Pancreas (tissue), 10 donors: ENCODE results near the gene PCAT6. TPM values are rescaled to one million over a fixed set of nuclear protein-coding genes. Genes with fewer than 3 reads are reported as not detected.

ENCODE experiments used
- ATAC-seq, 4 donors: fragments of 200-7000 bp; cut with Tn5 transposase; one replicate each; pipeline versions ENCODE4 v1.8.0 to v1.9.1; 2020; ENCODE audit warnings: mild to moderate bottlenecking in 4 of 4, moderate library complexity in 4 of 4
- DNase-seq, 6 donors: peaks; one replicate each; pipeline ENCODE4 v3.0.0-alpha.2; 2020
- FAIRE-seq: peaks from 2 replicates; lab custom pipeline; 2012; peaks lifted over from hg19 to GRCh38; lab: Jason Lieb, UNC
- H3K27ac ChIP-seq, 4 donors: fragments of 200-600 bp; sonication (generic); 1 replicate in 3 of 4; 2 replicates in 1 of 4; pipeline versions ENCODE4 v1.5.0 to v1.8.0; 2020
- H3K27me3 ChIP-seq, 4 donors: fragments of 200-600 bp; one replicate each; pipeline ENCODE4 v1.8.0; 2021
- H3K36me3 ChIP-seq, 3 donors: fragments of 200-600 bp; sonication (generic) in 1 of 3; one replicate each; pipeline versions ENCODE4 v1.5.0 to v1.8.0; 2020 to 2021
- H3K4me1 ChIP-seq, 3 donors: fragments of 200-600 bp; one replicate each; pipeline ENCODE4 v1.8.0; 2021
- H3K4me3 ChIP-seq, 4 donors: fragments of 200-600 bp; sonication (generic) in 2 of 4; one replicate each; pipeline versions ENCODE4 v1.5.0 to v1.8.0; 2020 to 2021
- H3K9me3 ChIP-seq, 4 donors: fragments of 200-600 bp; one replicate each; pipeline ENCODE4 v1.8.0; 2021
- CTCF ChIP-seq, 4 donors: fragments of 200-600 bp; sonication (generic) in 3 of 4; IDR thresholded peaks; one replicate each; pipeline versions ENCODE4 v1.5.0 to v1.8.0; 2021; ENCODE audit warnings: antibody characterized with exemption in 4 of 4
- WGBS, 2 donors: extraction: QIAGEN DNeasy Blood & Tissue Kit; methylation state at CpG; one replicate each; pipeline ENCODE4 v1.1.7; 2013; 5-methylcytosine and 5-hydroxymethylcytosine counted together
- intact Hi-C, 3 donors: fragments of 100-400 bp; cut with DNase I; formaldehyde crosslinking; loops; one replicate each; pipeline versions ENCODE4 v1.11.1 to v1.14.2; 2022
- polyA plus RNA-seq, 2 donors: library from polyadenylated mRNA; stranded (reverse); fragments of 200-250 nt; gene quantifications; one replicate each; pipeline ENCODE4 v1.2.3, GENCODE V29; 2013
- total RNA-seq, 6 donors: library from RNA; stranded (reverse); fragmentation: NEBNext Ultra II Directional in 4 of 6; extraction: Animal tissue kit (Norgen Biotek cat#: 25700) in 4 of 6; gene quantifications; one replicate each; pipeline versions ENCODE4 v1.2.1 to v1.2.4, GENCODE V29; 2021 to 2023
- donor health status: healthy with polysubstance abuse.
- donor health status: DM: no; HTN: no; CAD: no; lungs with moderate emphysema.
- donor health status: DM: no; HTN: no; CAD: no.
- donor health status: control.
- donor health status: control.
- donor health status: Bipolar disorder and iron deficiency.
- donor health status: DM: yes; HTN: yes; CAD: no.
- donor health status: DM: no; HTN: no; CAD: no.
- donor health status: DM: no; HTN: no; CAD: no.
- donor health status: DM: yes; HTN: yes; CAD: no.

The PCAT6 gene
- total and polyA plus RNA-seq, 8 donors = 0.31 to 2.5 (median 0.82) TPM

GRCh38 chr1:202809597-202810159, 1.1 kb upstream of the PCAT6 start:
- Histone ChIP-seq H3K9me3 (no peaks in the 10 kb centered on the region), H3K4me1 (peaks cover 0 to 12% (median 0%) of the 10 kb centered on the region in 3 donors), H3K27ac (peak overlapping the region in 2 of 4 donors; percentile 68 to 84), H3K4me3 (peak overlapping the region in 1 of 4 donors; percentile 73), H3K27me3 (no peaks in the 10 kb centered on the region), H3K36me3 (no peaks in the 10 kb centered on the region)
- FAIRE-seq (no peak), DNase-seq (no peak), ATAC-seq (no peak)
- no peak for TF ChIP-seq CTCF (IDR thresholded peaks at IDR 0.05)
- 66 to 74% methylated on average over 15 of the region's 15 CpGs for WGBS, 2 donors
- intact Hi-C loops = no loop called here

GRCh38 chr1:202810193-202810614, 550 bp upstream of the PCAT6 start:
- peak overlapping the region; percentile 3 to 84 (median 54) for H3K27ac ChIP-seq
- no peaks in the 10 kb centered on the region for H3K36me3 ChIP-seq
- no peaks in the 10 kb centered on the region for H3K9me3 ChIP-seq
- intact Hi-C loops = no loop called here
- no peaks in the 10 kb centered on the region for H3K27me3 ChIP-seq
- ATAC-seq = no peak
- peaks cover 0 to 8% (median 0%) of the 10 kb centered on the region in 3 donors for H3K4me1 ChIP-seq
- TF ChIP-seq CTCF (IDR thresholded peaks at IDR 0.05) = no peak
- H3K4me3 ChIP-seq = peak overlapping the region; percentile 51 to 73 (median 60)
- FAIRE-seq = no peak
- DNase-seq = no peak
- 3 to 4% methylated on average over 13 of the region's 13 CpGs for WGBS, 2 donors

GRCh38 chr1:202811296-202812175, 782 bp downstream of the PCAT6 start:
- Histone ChIP-seq H3K27me3 (no peaks in the 10 kb centered on the region), H3K9me3 (no peaks in the 10 kb centered on the region), H3K27ac (peak overlapping the region in 1 of 4 donors; percentile 84), H3K4me3 (peak overlapping the region; percentile 51 to 73 (median 60)), H3K4me1 (no peaks in the 10 kb centered on the region), H3K36me3 (no peaks in the 10 kb centered on the region)
- peak in 3 of 4 donors; percentile 1 to 22 (median 4) for ATAC-seq
- peak in 5 of 6 donors; percentile 12 to 76 (median 31) for DNase-seq
- no peak for TF ChIP-seq CTCF (IDR thresholded peaks at IDR 0.05)
- WGBS, 2 donors = 8 to 13% methylated on average over 43 of the region's 43 CpGs
- intact Hi-C loops = no loop called here
- FAIRE-seq = no peak

GRCh38 chr1:202812176-202813026, 1.6 kb downstream of the PCAT6 start:
- WGBS, 2 donors = 64% methylated on average over 9 of the region's 9 CpGs
- Histone ChIP-seq H3K36me3 (no peaks in the 10 kb centered on the region), H3K4me1 (no peaks in the 10 kb centered on the region), H3K9me3 (no peaks in the 10 kb centered on the region), H3K27me3 (no peaks in the 10 kb centered on the region), H3K27ac (no peak overlapping the region), H3K4me3 (no peak overlapping the region)
- FAIRE-seq (no peak), ATAC-seq (no peak), DNase-seq (peak in 1 of 6 donors; percentile 8)
- intact Hi-C loops = no loop called here
- no peak for TF ChIP-seq CTCF (IDR thresholded peaks at IDR 0.05)
